GM23338 (cell line): Measurements from ENCODE around the gene SNX9. TPM values are rescaled to one million over a fixed set of nuclear protein-coding genes. Genes with fewer than 3 reads are reported as not detected.

Experiments
- NANOG ChIP-seq: IDR thresholded peaks from 2 replicates; pipeline ENCODE4 v1.6.1; 2016; ENCODE audit warnings: antibody characterized with exemption, borderline replicate concordance
- STAT1 ChIP-seq: IDR thresholded peaks from one replicate; pipeline ENCODE4 v1.6.1; 2016; ENCODE audit warnings: antibody characterized with exemption; ENCODE audit not compliant: unreplicated experiment
- polyA plus RNA-seq: library from polyadenylated mRNA; unstranded; fragments of >200 nt; fragmentation: Nextera tagmentation; extraction: Ambion mirVana; gene quantifications from 2 replicates; pipeline ENCODE4 v1.2.1, GENCODE V29; 2016
- total RNA-seq: library from RNA; depleted of rRNA; stranded (reverse); fragments of >200 nt; shearing (Covaris generic); gene quantifications from 2 replicates; pipeline ENCODE4 v1.2.3, GENCODE V29; 2014
- TF ChIP-seq, protein P1 (sequence below): IDR thresholded peaks from one replicate; pipeline ENCODE4 v1.6.1; 2018; ENCODE audit warnings: antibody characterized with exemption; ENCODE audit not compliant: unreplicated experiment
- TF ChIP-seq, protein P2 (sequence below): fragments of 250-450 bp; sonication (Bioruptor Pico); IDR thresholded peaks from 2 replicates; pipeline ENCODE4 v1.5.0; 2020; ENCODE audit warnings: mild to moderate bottlenecking, moderate library complexity

Gene SNX9
- total and polyA plus RNA-seq, 2 experiments from 2014 or later: 18.4 to 23.3 TPM

DNA sequence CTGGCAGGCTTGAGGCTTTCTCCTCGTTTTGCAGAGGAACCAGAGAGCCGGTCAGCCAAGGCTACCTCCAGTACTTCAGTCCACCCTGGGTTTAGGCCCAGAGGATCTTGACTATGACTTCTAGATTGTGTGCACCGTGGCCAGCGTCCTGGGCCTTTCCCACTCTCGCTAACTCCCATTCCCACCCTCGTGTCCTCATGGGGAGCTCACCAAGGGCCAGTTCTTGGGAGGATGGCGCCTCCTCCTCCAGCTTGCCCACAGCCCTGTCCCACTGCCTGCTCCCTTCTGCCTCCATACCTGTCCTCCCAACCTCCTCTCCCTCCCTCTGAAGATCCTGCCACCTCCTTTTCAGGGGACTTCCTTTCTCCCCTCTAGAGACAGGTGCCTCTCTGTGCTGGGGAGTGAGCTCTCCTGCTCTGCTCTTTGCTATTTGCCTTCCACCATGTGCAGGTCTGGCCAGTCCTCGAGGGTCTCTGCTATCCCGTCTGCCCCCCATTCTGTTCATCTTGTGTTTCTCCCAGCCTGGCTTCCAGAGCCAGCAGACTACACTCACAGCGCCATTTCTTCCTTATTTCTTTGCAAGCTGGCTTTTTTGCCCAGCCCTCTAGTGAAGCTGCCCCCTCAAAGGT, 154.2 kb downstream of the SNX9 start (continued):
- TF ChIP-seq, protein P1, sequence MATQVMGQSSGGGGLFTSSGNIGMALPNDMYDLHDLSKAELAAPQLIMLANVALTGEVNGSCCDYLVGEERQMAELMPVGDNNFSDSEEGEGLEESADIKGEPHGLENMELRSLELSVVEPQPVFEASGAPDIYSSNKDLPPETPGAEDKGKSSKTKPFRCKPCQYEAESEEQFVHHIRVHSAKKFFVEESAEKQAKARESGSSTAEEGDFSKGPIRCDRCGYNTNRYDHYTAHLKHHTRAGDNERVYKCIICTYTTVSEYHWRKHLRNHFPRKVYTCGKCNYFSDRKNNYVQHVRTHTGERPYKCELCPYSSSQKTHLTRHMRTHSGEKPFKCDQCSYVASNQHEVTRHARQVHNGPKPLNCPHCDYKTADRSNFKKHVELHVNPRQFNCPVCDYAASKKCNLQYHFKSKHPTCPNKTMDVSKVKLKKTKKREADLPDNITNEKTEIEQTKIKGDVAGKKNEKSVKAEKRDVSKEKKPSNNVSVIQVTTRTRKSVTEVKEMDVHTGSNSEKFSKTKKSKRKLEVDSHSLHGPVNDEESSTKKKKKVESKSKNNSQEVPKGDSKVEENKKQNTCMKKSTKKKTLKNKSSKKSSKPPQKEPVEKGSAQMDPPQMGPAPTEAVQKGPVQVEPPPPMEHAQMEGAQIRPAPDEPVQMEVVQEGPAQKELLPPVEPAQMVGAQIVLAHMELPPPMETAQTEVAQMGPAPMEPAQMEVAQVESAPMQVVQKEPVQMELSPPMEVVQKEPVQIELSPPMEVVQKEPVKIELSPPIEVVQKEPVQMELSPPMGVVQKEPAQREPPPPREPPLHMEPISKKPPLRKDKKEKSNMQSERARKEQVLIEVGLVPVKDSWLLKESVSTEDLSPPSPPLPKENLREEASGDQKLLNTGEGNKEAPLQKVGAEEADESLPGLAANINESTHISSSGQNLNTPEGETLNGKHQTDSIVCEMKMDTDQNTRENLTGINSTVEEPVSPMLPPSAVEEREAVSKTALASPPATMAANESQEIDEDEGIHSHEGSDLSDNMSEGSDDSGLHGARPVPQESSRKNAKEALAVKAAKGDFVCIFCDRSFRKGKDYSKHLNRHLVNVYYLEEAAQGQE: no peak
- no peak for TF ChIP-seq NANOG
- TF ChIP-seq, protein P2, sequence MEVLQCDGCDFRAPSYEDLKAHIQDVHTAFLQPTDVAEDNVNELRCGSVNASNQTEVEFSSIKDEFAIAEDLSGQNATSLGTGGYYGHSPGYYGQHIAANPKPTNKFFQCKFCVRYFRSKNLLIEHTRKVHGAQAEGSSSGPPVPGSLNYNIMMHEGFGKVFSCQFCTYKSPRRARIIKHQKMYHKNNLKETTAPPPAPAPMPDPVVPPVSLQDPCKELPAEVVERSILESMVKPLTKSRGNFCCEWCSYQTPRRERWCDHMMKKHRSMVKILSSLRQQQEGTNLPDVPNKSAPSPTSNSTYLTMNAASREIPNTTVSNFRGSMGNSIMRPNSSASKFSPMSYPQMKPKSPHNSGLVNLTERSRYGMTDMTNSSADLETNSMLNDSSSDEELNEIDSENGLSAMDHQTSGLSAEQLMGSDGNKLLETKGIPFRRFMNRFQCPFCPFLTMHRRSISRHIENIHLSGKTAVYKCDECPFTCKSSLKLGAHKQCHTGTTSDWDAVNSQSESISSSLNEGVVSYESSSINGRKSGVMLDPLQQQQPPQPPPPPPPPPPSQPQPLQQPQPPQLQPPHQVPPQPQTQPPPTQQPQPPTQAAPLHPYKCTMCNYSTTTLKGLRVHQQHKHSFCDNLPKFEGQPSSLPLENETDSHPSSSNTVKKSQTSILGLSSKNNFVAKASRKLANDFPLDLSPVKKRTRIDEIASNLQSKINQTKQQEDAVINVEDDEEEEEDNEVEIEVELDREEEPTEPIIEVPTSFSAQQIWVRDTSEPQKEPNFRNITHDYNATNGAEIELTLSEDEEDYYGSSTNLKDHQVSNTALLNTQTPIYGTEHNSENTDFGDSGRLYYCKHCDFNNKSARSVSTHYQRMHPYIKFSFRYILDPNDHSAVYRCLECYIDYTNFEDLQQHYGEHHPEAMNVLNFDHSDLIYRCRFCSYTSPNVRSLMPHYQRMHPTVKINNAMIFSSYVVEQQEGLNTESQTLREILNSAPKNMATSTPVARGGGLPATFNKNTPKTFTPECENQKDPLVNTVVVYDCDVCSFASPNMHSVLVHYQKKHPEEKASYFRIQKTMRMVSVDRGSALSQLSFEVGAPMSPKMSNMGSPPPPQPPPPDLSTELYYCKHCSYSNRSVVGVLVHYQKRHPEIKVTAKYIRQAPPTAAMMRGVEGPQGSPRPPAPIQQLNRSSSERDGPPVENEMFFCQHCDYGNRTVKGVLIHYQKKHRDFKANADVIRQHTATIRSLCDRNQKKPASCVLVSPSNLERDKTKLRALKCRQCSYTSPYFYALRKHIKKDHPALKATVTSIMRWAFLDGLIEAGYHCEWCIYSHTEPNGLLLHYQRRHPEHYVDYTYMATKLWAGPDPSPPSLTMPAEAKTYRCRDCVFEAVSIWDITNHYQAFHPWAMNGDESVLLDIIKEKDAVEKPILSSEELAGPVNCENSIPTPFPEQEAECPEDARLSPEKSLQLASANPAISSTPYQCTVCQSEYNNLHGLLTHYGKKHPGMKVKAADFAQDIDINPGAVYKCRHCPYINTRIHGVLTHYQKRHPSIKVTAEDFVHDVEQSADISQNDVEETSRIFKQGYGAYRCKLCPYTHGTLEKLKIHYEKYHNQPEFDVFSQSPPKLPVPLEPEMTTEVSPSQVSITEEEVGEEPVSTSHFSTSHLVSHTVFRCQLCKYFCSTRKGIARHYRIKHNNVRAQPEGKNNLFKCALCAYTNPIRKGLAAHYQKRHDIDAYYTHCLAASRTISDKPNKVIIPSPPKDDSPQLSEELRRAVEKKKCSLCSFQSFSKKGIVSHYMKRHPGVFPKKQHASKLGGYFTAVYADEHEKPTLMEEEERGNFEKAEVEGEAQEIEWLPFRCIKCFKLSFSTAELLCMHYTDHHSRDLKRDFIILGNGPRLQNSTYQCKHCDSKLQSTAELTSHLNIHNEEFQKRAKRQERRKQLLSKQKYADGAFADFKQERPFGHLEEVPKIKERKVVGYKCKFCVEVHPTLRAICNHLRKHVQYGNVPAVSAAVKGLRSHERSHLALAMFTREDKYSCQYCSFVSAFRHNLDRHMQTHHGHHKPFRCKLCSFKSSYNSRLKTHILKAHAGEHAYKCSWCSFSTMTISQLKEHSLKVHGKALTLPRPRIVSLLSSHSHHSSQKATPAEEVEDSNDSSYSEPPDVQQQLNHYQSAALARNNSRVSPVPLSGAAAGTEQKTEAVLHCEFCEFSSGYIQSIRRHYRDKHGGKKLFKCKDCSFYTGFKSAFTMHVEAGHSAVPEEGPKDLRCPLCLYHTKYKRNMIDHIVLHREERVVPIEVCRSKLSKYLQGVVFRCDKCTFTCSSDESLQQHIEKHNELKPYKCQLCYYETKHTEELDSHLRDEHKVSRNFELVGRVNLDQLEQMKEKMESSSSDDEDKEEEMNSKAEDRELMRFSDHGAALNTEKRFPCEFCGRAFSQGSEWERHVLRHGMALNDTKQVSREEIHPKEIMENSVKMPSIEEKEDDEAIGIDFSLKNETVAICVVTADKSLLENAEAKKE: no peak
- no peak for TF ChIP-seq STAT1
